Cardiac muscle cell (in vitro differentiated cells and primary cell): Measurements from ENCODE around the gene LARGE1. TPM values are rescaled to one million over a fixed set of nuclear protein-coding genes. Genes with fewer than 3 reads are reported as not detected.

Experiments used
- DNase-seq, 2 donors: peaks; one replicate each; pipeline versions ENCODE4 v3.0.0 to v3.0.0-alpha.2; 2010 to 2017; ENCODE audit warnings: low read depth in 1 of 2, low spot score in 1 of 2
- H3K27ac ChIP-seq: fragments of 200-600 bp; sonication (generic); 2 replicates; pipeline ENCODE4 v1.5.1; 2016
- H3K27me3 ChIP-seq: fragments of 200-600 bp; sonication (generic); 2 replicates; pipeline ENCODE4 v1.6.0; 2016; ENCODE audit warnings: control low read depth
- H3K36me3 ChIP-seq: fragments of 200-600 bp; sonication (generic); 2 replicates; pipeline ENCODE4 v1.5.1; 2016; ENCODE audit warnings: control low read depth
- H3K4me1 ChIP-seq: fragments of 200-600 bp; sonication (generic); 2 replicates; pipeline ENCODE4 v1.8.1; 2017; ENCODE audit warnings: low read depth, mild to moderate bottlenecking, mixed run types
- H3K4me3 ChIP-seq: fragments of 200-600 bp; sonication (generic); 2 replicates; pipeline ENCODE4 v1.5.1; 2016; ENCODE audit warnings: mild to moderate bottlenecking
- H3K9me3 ChIP-seq: fragments of 200-600 bp; sonication (generic); 2 replicates; pipeline ENCODE4 v1.5.1; 2017; ENCODE audit warnings: low read depth, mild to moderate bottlenecking, control low read depth
- polyA plus RNA-seq: library from polyadenylated mRNA; unstranded; fragments of >200 nt; fragmentation: Nextera tagmentation; extraction: Ambion mirVana; gene quantifications from 2 replicates; pipeline ENCODE4 v1.2.1, GENCODE V29; 2016
- total RNA-seq: library from RNA; depleted of rRNA; stranded (reverse); fragments of >200 nt; gene quantifications from 2 replicates; pipeline ENCODE4 v1.2.3, GENCODE V29; 2016
- TF ChIP-seq, protein P1 (sequence below): IDR thresholded peaks from 2 replicates; pipeline ENCODE4 v1.5.1; 2012; ENCODE audit warnings: low read depth, mild to moderate bottlenecking, low read length

Gene LARGE1
- total and polyA plus RNA-seq, 2 experiments from 2014 or later, result 18.4 to 34.3 TPM

DNA sequence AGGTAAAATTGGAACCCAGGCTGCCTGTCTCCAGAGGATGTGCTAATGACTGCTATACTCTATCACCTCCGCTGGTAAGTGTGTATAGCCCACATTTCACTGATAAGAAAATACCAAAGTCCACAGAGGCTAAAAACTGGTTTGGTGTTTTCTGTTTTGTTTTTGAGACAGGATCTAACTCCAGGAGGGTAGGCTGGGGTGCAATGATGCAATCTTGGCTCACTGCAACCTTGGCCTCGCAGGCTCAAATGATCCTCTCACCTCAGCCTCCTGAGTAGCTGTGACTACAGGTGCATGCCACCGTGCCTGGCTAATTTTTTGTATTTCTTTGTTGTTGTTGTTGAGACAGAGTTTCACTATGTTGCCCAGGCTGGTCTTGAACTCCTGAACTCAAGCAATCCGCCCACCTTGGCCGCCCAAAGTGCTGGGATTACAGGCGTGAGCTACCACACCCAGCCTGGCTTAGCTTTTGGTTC is 409.8 kb downstream of the LARGE1 start:
- Histone ChIP-seq H3K27me3 (no peaks in the 10 kb centered on the region), H3K4me1 (peaks cover 11% of the 10 kb centered on the region), H3K36me3 (no peaks in the 10 kb centered on the region), H3K4me3 (no peak overlapping the region), H3K27ac (no peak overlapping the region), H3K9me3 (no peaks in the 10 kb centered on the region)
- no peak for DNase-seq
- TF ChIP-seq, protein P1, sequence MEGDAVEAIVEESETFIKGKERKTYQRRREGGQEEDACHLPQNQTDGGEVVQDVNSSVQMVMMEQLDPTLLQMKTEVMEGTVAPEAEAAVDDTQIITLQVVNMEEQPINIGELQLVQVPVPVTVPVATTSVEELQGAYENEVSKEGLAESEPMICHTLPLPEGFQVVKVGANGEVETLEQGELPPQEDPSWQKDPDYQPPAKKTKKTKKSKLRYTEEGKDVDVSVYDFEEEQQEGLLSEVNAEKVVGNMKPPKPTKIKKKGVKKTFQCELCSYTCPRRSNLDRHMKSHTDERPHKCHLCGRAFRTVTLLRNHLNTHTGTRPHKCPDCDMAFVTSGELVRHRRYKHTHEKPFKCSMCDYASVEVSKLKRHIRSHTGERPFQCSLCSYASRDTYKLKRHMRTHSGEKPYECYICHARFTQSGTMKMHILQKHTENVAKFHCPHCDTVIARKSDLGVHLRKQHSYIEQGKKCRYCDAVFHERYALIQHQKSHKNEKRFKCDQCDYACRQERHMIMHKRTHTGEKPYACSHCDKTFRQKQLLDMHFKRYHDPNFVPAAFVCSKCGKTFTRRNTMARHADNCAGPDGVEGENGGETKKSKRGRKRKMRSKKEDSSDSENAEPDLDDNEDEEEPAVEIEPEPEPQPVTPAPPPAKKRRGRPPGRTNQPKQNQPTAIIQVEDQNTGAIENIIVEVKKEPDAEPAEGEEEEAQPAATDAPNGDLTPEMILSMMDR, result no peak

DNA sequence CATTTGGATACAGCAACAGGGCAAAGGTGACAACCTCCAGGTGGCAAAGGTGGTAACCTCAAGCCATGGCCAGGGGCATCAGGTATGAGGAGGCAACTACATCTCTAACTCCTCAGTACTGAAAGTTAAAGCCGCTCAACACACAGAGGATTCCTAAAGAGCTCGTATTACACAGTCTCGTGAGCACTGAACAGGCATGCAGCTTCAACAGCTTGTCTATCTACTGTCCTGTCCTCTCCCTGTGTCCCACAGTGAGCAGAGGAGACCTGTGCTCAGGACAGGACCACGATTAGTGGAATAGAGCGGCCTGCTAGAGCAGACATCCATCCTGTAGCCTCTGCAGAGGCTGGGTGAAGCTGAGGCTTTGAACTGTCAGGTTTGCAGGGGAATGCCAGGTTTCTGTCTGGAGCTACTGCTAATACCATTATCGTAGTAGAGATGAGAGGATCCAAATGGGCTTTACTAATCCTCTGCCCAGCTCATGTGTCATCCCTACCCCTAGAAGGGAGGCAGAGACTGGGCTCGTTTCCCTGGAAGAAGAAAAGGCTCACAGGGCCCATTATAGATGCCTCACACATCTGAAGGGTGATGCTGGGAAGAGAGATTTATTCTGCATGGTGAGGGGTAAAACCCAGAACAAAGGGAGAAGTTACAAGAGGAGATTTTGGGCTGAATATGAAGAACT is 415.2 kb downstream of the LARGE1 start:
- Histone ChIP-seq H3K4me1 (no peaks in the 10 kb centered on the region), H3K36me3 (no peaks in the 10 kb centered on the region), H3K27ac (no peak overlapping the region), H3K27me3 (no peaks in the 10 kb centered on the region), H3K4me3 (no peak overlapping the region), H3K9me3 (no peaks in the 10 kb centered on the region)
- TF ChIP-seq, protein P1, result no peak
- DNase-seq, result peak in 1 of 2 donors; percentile 22

- no peak for DNase-seq
- Histone ChIP-seq H3K36me3 (no peaks in the 10 kb centered on the region), H3K4me3 (no peak overlapping the region), H3K9me3 (no peaks in the 10 kb centered on the region), H3K27me3 (no peaks in the 10 kb centered on the region), H3K27ac (no peak overlapping the region), H3K4me1 (peaks cover 16% of the 10 kb centered on the region)
- TF ChIP-seq, protein P1, result no peak
Observed at GRCh38 chr22:33496112-33496511, 424.2 kb downstream of the LARGE1 start.

DNA sequence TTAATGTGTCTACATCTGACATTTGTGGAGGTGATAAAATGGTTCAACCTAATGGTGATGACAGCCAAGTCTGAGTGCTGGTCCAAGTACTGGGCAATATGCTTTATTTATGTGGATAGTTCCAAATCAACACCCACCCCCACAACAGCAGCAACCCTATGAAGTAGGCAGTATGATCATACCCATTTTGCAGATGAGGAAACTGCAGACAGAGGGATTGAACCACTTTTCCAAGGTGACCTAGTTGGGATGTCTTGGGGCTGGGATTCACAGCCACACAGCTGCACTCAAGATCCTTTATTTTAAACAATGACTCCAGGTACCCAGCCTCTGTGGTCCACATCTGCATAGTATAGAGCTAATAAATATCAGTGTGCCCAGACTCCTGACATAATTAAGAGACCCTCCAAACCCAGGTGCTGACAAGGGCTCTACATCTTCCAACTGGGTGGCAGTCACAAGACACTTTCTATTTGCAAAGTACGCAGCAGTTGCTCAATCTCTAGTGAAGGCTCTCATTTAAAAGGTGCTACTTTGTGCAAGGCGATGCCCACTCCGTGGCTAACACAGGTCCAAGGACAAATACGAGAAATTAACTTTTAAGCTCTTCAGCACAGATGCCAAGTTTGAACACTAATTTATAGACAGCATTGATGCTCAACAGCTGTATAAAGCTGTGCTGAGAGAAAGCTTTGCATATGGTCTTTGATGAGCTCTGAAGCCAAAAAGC is 426.6 kb downstream of the LARGE1 start:
- no peak for DNase-seq
- Histone ChIP-seq H3K27ac (no peak overlapping the region), H3K4me1 (peaks cover 16% of the 10 kb centered on the region), H3K36me3 (no peaks in the 10 kb centered on the region), H3K27me3 (no peaks in the 10 kb centered on the region), H3K4me3 (no peak overlapping the region), H3K9me3 (no peaks in the 10 kb centered on the region)
- TF ChIP-seq, protein P1, result no peak

GRCh38 chr22:33492210-33492651 is 428.0 kb downstream of the LARGE1 start:
- Histone ChIP-seq H3K27ac (peak overlapping the region; percentile 33), H3K27me3 (no peaks in the 10 kb centered on the region), H3K4me3 (no peak overlapping the region), H3K36me3 (no peaks in the 10 kb centered on the region), H3K4me1 (peaks cover 16% of the 10 kb centered on the region), H3K9me3 (no peaks in the 10 kb centered on the region)
- TF ChIP-seq, protein P1, result no peak
- peak in 1 of 2 donors; percentile 56 for DNase-seq
